Stimulated activated CD4-positive, alpha-beta T cell treated with anti-CD3 and anti-CD28 coated beads, Interleukin-1b, Interleukin-23, amount 100 ng/mL, for 1 hour (primary cell): Measurements from ENCODE around the gene ZNF862.

Source experiments
- DNase-seq, 2 donors: peaks; one replicate each; pipeline ENCODE4 v3.0.0-alpha.2; 2020; ENCODE audit warnings: low read depth in 2 of 2

The ZNF862 gene

DNA sequence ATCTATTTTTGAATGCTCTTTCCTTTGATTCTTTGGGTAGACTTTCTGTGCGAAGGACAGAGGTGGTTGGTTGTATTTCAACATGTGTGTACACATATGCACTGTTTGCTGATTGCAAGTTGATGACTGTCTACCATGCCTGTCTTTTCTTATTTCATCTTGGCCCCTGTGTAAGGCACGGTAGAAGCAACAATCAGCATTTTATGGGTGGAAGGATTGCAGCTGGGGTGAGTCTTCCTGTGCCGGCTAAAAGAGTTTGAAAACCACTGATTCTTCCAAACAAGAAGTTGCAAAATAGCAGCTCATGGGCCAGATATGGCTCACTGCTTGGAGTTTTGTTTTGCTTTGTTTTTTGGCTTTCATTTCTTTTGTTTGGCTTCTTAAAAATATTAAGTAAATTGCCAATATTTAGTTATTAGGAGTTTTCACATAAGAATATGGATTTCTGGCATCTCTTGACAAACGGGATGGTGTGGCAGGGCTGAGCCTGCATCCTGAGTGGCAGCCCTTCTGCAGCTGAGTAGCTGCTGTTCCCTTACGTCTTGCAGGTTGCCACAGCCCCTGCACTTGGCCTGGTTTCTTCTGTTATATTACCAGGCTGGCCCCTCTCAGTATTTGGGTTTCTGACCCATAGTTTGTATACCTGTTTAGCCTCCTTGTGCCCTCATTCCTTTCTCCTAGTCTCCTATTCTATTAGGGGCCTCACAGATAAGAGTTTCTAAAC lies 7.2 kb downstream of the ZNF862 start:
- no peak for DNase-seq

- DNase-seq, result no peak
Measured at GRCh38 chr7:149846021-149846420, 7.8 kb downstream of the ZNF862 start.

- no peak for DNase-seq
Measured at GRCh38 chr7:149846436-149847046, 8.4 kb downstream of the ZNF862 start.

- no peak for DNase-seq
Measured at GRCh38 chr7:149849174-149849573, 11.0 kb downstream of the ZNF862 start.

- no peak for DNase-seq
Measured at GRCh38 chr7:149850007-149850594, 11.9 kb downstream of the ZNF862 start.

GRCh38 chr7:149850716-149851115 lies 12.5 kb downstream of the ZNF862 start:
- no peak for DNase-seq

GRCh38 chr7:149851449-149851848 lies 13.3 kb downstream of the ZNF862 start:
- no peak for DNase-seq

DNA sequence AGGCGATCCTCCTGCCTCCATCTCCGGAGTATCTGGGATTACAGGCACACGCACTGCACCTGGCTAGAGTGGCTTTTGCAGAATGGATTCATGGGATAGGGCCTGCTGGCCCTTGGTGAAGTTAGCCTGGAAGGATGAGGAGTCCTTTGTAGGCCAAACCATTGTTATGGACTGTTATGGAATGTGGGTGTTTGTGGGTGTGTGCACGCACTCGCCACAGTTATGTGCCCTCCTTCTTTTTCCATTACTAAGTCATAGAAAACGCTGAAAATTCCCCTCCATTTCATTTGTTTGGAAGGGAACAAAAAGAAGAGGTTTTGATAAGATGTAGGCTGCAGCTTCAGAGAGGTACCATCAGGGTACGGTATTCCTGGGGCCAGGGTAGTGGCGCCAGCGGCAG lies 15.0 kb downstream of the ZNF862 start:
- DNase-seq, result no peak

DNA sequence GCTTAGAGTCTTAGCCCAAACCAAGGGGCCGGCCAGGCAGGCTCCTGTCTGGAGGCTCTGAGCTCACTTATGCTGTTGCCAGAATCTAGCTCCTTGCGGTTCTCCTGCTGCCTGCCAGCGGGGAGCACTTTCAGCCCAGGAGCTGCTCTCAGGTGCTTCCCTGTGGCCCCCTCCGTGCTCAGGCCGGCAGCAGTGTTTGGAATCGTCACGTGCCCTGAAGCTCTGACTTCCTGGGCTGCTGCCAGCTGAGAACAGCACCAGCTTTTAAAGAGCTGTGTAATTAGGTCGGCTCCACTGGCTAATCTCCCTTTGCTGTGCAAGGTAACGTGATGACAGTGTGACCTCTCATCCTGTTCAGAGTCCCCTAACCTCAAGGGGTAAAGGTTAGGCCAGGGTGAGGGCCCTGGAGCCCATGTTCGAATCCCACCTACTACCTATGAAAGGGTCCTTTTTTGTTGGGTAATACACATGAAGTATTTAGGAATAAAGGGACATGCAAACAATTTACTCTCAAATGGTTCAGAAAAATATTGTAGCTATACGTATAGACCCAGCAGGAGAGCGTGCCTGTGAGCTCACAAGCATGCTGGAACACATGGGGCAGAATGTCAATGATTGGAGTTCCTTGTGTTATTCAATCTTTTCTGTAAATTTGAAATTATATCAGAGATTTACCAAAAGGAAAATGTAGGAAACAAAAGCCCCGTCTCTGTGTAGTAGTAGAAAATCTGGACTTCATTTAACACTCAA lies 16.6 kb downstream of the ZNF862 start:
- DNase-seq, result no peak

DNA sequence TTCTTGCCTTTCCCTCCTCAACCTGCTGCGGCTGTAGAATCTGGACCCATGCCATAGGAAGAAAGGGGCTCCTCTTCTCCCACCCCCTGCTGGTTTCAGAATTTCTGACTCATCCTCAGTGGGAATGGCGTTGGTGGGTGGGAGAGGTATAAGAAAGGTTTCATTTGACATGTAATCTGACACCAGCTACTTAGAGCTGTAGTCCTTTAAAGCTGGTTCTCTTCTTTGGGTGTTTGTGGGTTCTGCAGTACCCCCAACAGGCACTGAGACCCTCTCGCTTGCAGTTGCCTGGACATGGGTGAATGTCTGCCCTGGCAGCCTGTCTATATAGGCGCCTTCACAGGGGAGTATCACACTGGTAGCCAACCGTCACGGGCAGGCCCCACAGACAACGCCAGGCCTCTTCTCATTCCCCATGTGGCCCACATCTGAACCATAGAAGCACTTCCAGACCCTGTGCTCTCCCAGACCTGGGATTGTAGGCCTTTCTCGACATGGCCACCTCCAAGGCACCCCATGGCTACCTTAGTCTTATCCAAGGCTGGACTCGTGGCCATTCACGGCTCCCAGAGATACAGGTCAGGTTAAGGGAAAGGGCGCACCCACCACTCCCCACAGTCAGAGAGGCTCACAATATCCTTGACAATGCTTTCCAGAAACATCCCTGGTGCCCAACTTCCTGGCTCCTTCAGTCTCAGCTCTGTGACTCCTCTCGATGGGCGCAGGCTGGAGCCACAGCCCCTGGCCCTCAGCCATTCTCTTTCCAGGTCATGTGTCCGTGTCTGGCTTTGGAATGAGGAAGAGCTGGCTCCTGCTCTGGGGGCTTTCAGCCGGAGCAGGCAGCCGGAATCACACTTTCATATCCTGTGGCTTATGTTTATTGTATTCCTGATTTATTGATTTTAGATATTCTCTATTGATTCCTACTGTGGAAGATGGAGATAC lies 17.5 kb downstream of the ZNF862 start:
- DNase-seq, result no peak

DNA sequence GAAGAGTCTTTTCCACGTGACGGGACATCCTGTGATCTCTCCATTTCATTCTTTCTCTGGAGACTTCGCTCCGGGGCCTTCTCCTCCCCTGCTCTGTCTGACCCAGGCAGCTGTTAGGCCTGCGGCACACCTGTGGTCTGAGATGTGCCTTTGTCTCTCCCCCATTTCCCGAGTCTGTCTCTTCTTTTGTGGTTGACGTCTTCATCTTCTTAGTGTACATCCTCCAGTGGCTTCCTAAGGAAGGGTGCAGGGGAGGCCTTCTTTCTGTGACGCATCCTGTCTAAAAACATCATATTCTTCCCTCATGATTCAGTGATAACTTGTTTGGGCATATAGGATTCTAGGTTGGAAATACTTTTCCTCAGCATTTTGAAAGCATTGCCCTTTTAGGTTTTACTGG lies 18.4 kb downstream of the ZNF862 start:
- no peak for DNase-seq

DNA sequence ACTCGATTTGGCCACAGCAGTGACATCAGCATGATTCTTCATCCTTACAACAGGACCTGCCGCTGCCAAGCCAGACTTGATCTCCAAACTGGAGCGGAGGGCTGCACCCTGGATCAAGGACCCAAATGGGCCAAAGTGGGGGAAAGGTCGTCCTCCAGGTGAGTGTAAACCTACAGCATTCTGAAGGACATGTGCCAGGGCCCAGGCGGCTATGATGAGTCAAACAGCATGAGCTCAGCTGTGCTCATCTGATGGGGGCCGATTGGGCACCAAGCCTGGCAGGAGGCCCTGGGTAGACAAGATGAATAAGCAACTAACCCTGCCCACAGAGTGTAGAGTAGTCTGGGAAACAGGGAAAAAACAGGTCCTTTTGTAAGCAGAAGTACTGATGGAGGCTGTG lies 21.2 kb downstream of the ZNF862 start:
- no peak for DNase-seq

- DNase-seq, result no peak
Measured at GRCh38 chr7:149859876-149860275, 21.7 kb downstream of the ZNF862 start.

GRCh38 chr7:149860821-149861727 lies 22.9 kb downstream of the ZNF862 start:
- no peak for DNase-seq

DNA sequence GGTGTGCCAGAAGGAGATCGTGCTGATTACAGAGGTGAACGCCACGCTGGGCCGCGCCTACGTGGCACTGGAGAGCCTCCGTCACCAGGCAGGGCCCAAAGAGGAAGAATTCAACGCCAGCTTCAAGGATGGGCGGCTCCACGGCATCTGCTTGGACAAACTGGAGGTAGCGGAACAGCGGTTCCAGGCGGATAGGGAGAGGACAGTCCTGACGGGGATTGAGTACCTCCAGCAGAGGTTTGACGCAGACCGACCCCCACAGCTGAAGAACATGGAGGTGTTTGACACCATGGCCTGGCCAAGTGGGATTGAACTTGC lies 23.5 kb downstream of the ZNF862 start:
- no peak for DNase-seq

GRCh38 chr7:149862156-149862555 lies 24.0 kb downstream of the ZNF862 start:
- no peak for DNase-seq

DNA sequence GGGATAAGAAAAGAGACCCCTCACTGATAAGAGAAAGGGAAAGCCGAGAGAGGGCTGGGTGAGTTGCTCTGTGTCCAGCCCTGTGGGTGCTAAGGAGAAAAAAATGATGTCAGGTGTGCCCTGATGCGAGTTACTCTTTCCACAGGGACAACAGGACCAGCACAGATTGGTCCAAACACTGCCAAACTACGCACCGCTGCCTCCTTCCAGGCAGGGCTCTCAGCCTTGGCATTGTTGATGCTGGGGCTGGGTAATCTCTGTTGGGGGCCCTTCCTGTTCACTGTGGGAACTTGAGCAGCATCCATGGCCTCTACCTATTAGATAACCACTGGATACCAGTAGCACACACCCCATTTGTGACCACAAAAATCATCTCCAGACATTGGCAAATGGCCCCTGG lies 25.3 kb downstream of the ZNF862 start:
- no peak for DNase-seq

- no peak for DNase-seq
Measured at GRCh38 chr7:149864023-149864422, 25.8 kb downstream of the ZNF862 start.

DNA sequence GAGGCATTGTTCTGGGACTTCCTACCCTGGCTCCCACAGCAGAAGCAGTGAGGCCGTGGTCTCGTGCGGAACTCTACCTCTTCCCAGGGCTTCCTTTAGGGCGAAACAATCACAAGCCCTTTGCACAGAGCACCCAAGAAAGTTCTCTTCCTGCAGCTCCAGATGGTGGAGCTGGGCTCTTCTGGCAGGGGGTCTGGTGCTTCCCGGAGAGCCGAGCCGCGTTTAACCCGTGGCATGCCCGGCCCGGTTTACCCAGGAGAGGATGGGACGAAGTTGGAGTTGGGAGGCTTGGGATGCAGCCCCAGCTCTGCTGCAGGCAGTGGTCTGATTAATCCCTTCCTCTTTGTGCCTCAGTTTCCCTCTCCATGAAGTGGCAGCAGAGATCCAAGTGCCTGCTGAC lies 26.6 kb downstream of the ZNF862 start:
- no peak for DNase-seq

- no peak for DNase-seq
Measured at GRCh38 chr7:149865437-149865836, 27.3 kb downstream of the ZNF862 start.
